Progenitor cell of endocrine pancreas (in vitro differentiated cells): ENCODE results near the gene DFFB. TPM values are rescaled to one million over a fixed set of nuclear protein-coding genes. Genes with fewer than 3 reads are reported as not detected.
A peak's percentile ranks its signal among the peaks of the same experiment; 100 is the strongest.

ENCODE experiments used
- DNase-seq: peaks from one replicate; pipeline ENCODE4 v3.0.0; 2021; ENCODE audit warnings: low spot score; ENCODE audit not compliant: unreplicated experiment
- H3K27ac Mint-ChIP-seq: 2 replicates; pipeline ENCODE4 v1.8.0; 2021; ENCODE audit warnings: mild to moderate bottlenecking, moderate library complexity, mixed read lengths
- H3K27me3 Mint-ChIP-seq: 2 replicates; pipeline ENCODE4 v1.8.0; 2021; ENCODE audit warnings: mixed read lengths
- H3K36me3 Mint-ChIP-seq: 2 replicates; pipeline ENCODE4 v1.8.0; 2022; ENCODE audit warnings: mixed read lengths; ENCODE audit not compliant: insufficient read depth
- H3K4me1 Mint-ChIP-seq: 2 replicates; pipeline ENCODE4 v1.8.0; 2021; ENCODE audit warnings: low read depth, mixed read lengths
- H3K4me3 Mint-ChIP-seq: 2 replicates; pipeline ENCODE4 v1.8.0; 2021; ENCODE audit warnings: low read depth, mild to moderate bottlenecking, moderate library complexity, mixed read lengths
- H3K9me3 Mint-ChIP-seq: 2 replicates; pipeline ENCODE4 v1.8.0; 2021; ENCODE audit warnings: low read depth, mixed read lengths
- total RNA-seq: library from RNA; stranded (reverse); gene quantifications from 2 replicates; pipeline ENCODE4 v1.2.1, GENCODE V29; 2021
- TF ChIP-seq, protein P1 (sequence below): fragments of 200-600 bp; sonication (generic); IDR thresholded peaks from one replicate; pipeline ENCODE4 v1.5.0; 2021; ENCODE audit warnings: antibody characterized with exemption, mild to moderate bottlenecking; ENCODE audit not compliant: unreplicated experiment

The DFFB gene
- total RNA-seq, 1 donor from 2014 or later, result 11.9 TPM

DNA sequence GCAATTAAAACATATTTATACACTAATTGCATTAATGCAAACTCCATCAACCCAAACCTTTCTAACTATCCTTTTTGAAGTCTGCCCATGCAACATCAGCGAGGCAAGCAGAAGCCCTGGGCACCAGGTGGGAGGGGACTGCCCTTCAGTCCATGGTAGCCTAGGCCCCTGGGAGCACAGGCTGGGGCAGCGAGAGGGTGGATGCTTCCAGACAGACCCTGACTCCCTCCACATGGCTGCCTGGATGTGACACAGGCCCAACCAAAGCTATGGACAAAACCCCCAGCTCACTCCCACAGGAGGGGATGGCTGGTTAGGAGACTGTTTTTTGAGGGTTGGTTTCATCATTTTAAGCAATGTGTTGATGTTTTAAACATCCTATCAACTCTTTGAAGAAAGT, 43.2 kb upstream of the DFFB start:
- H3K9me3 Mint-ChIP-seq, result no peaks in the 10 kb centered on the region
- peak overlapping the region; percentile 33 for H3K27ac Mint-ChIP-seq
- DNase-seq, result no peak
- no peak overlapping the region for H3K4me3 Mint-ChIP-seq
- H3K4me1 Mint-ChIP-seq, result no peaks in the 10 kb centered on the region
- no peaks in the 10 kb centered on the region for H3K27me3 Mint-ChIP-seq
- TF ChIP-seq, protein P1, sequence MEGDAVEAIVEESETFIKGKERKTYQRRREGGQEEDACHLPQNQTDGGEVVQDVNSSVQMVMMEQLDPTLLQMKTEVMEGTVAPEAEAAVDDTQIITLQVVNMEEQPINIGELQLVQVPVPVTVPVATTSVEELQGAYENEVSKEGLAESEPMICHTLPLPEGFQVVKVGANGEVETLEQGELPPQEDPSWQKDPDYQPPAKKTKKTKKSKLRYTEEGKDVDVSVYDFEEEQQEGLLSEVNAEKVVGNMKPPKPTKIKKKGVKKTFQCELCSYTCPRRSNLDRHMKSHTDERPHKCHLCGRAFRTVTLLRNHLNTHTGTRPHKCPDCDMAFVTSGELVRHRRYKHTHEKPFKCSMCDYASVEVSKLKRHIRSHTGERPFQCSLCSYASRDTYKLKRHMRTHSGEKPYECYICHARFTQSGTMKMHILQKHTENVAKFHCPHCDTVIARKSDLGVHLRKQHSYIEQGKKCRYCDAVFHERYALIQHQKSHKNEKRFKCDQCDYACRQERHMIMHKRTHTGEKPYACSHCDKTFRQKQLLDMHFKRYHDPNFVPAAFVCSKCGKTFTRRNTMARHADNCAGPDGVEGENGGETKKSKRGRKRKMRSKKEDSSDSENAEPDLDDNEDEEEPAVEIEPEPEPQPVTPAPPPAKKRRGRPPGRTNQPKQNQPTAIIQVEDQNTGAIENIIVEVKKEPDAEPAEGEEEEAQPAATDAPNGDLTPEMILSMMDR, result no peak
- H3K36me3 Mint-ChIP-seq, result peaks cover 3% of the 10 kb centered on the region

DNA sequence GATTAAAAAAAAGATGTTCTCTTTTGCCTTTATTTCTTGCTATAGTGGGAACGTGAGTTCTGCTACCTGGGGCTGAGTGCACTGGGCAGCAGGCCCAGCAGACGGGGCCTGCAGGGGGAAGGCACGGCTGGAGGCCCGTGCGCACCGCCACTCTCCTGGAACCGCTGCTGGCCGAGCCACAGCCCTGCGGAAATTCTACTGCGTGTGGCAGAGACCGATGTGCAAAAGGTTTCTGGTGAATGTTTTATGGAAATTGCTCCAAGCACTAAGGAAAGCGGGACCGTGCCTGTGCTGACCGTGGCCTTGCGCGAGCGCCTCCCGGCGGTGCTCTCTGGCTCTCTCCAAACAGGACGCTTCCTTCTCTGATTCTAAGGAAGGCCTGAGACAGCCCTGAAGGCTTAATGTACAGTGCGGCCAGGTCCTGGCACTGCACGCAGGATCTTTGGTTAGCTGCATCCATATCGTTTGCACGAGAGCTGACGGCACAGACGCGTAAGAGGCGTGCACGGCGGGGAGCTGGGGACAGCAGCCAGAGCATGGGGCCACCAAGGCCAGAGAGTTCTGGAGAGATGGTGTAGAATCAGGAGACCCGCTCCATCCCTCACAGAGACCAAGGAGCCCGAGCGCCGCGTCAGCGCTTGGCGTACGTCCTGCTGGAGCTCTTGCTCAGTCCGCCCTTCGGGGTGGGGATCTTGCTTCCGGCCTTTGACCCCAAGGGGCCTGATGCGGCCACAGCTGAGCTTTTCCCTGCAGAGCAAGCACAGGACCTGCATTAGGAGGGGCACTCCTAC, 42.3 kb upstream of the DFFB start:
- Mint-ChIP-seq H3K4me3 (no peak overlapping the region), H3K36me3 (peaks cover 7% of the 10 kb centered on the region), H3K9me3 (no peaks in the 10 kb centered on the region), H3K27me3 (no peaks in the 10 kb centered on the region), H3K4me1 (no peaks in the 10 kb centered on the region), H3K27ac (no peak overlapping the region)
- no peak for DNase-seq
- TF ChIP-seq, protein P1, result no peak

GRCh38 chr1:3816331-3817137, 40.7 kb upstream of the DFFB start:
- TF ChIP-seq, protein P1, result no peak
- Mint-ChIP-seq H3K9me3 (no peaks in the 10 kb centered on the region), H3K27ac (no peak overlapping the region), H3K27me3 (no peaks in the 10 kb centered on the region), H3K36me3 (peaks cover 9% of the 10 kb centered on the region), H3K4me1 (no peaks in the 10 kb centered on the region), H3K4me3 (no peak overlapping the region)
- no peak for DNase-seq

DNA sequence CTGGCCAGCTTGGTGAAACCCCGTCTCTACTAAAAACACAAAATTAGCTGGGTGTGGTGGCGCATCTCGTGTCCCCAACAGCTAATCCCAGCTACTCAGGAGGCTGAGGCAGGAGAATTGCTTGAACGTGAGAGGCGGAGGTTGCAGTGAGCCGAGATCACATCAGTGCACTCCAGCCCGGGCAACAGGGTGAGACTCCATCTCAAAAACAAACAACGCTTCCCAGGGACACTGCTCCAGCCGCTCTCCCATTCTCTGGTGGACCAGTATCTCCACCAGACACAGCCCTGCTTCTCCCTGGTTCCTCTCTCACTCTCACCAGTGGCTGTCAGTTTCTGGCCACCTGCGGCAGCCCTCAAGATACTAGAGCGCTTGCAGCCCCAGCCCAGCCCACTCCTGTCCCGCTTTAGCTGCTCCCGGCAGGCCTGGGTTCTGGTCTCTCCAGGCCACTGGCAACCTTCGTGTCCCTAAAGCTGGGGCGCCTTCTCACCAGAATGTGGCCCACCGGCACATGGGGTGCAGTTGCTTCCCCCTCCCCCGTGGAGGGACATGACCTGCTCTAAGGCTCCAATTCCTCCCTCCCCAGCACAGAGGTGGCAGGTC, 40.0 kb upstream of the DFFB start:
- H3K27me3 Mint-ChIP-seq, result no peaks in the 10 kb centered on the region
- no peak overlapping the region for H3K4me3 Mint-ChIP-seq
- no peaks in the 10 kb centered on the region for H3K9me3 Mint-ChIP-seq
- no peak overlapping the region for H3K27ac Mint-ChIP-seq
- TF ChIP-seq, protein P1, result no peak
- no peak for DNase-seq
- no peaks in the 10 kb centered on the region for H3K4me1 Mint-ChIP-seq
- peaks cover 12% of the 10 kb centered on the region for H3K36me3 Mint-ChIP-seq
